GM11168 (cell line): ENCODE measurements around the gene GLE1.
"Not testable (repeated sequence)": the region's sequence is repeated elsewhere in the genome, so short reads cannot be mapped to it uniquely, and the experiment has no call there.

Source experiments
- in situ Hi-C: fragments of 300-500 bp; cut with MboI; formaldehyde crosslinking; loops from one replicate; pipeline ENCODE4 v1.12.0; 2022; ENCODE audit warnings: low sequenced_read_pairs; ENCODE audit not compliant: unreplicated experiment

GLE1 gene

GRCh38 chr9:128550770-128551656 lies 46.5 kb downstream of the GLE1 start:
- in situ Hi-C loops = no loop called here

GRCh38 chr9:128551657-128552152 lies 47.2 kb downstream of the GLE1 start:
- in situ Hi-C loops = no loop called here

DNA sequence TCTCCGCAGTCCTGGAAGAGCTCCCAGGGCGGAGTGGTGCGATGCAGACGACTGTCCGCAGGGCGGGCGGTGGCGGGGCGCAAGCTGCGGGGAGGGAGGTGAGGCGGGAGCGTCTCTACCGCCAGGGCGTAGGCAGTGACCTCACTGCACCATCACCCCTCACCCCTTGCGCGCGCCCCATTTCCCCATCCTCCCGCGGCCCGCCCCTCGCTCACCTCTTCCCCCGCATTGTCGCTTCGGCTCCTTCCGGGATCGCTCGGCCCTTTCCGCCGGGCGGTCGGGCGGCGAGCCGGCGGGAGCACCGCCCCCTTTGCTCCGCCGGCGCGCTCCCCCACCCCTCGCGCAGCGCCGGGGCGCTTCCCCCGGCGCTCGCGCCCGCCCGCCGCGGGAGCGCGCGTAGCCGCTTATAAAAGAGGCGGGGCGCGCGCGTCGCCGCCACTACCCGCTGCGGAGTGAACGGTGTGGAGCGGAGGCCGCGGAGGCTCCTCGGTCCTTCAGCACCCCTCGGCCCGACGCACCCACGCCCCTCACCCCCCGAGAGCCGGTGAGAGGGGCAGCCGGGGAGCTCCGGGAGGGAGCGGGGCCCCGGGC lies 47.7 kb downstream of the GLE1 start, which contains the start of gene SPTAN1:
Gene SPTAN1, plus strand, starts transcription at position 435 of the 591 bp plus-strand sequence. CDS start 14,154 bp downstream, outside the sequence.
- in situ Hi-C loops = no loop called here

GRCh38 chr9:128552744-128553440 lies 48.4 kb downstream of the GLE1 start:
- in situ Hi-C loops = no loop called here

DNA sequence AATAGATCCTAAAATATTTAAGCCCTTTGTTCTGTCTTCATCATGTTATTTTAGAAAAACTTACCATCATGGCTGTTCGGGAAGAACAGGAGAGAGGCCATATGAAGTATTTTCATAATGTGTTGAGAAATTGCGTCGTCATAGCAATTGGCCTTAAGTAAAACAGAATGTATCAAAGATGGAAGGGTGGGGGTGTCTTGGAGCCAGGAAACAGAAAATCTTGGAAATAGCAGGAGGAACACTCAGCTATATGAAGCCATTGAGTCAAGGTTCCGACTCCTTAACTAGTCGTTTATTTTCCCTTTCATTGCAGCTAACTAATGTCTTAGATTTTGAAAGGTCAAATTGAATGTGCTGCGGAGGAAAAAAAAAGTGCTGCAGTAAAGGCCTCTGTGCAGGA lies 49.2 kb downstream of the GLE1 start:
- in situ Hi-C loops = no loop called here

GRCh38 chr9:128554155-128554862 lies 49.8 kb downstream of the GLE1 start:
- in situ Hi-C loops = no loop called here

DNA sequence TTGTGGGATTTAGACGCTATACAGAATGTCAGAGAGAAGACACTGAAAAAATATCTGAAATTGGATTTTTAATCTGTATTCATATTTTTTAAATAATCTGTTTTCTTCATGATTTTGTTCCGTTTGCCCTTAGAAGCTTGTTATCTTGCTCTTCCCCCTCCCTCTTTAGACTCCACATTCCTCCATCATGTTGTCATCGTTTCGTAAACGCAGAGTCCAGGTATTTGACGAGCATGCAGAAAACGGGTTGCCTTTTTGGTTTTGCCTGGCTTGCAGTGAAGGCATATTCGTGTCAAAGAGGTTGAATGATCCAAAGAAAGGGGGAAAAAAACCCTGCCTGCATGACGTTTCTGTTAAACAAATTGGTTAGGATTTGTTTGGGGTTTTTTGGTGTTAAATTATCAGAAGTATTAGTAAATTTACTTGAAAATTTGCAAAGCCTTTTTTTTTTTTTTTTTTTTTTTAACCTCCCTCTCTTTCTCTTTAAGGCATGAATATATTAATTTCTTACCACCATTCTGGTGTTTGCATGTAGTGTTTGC lies 50.7 kb downstream of the GLE1 start:
- in situ Hi-C loops = no loop called here

- in situ Hi-C loops = no loop called here
Observed at GRCh38 chr9:128556276-128556675, 51.8 kb downstream of the GLE1 start.

DNA sequence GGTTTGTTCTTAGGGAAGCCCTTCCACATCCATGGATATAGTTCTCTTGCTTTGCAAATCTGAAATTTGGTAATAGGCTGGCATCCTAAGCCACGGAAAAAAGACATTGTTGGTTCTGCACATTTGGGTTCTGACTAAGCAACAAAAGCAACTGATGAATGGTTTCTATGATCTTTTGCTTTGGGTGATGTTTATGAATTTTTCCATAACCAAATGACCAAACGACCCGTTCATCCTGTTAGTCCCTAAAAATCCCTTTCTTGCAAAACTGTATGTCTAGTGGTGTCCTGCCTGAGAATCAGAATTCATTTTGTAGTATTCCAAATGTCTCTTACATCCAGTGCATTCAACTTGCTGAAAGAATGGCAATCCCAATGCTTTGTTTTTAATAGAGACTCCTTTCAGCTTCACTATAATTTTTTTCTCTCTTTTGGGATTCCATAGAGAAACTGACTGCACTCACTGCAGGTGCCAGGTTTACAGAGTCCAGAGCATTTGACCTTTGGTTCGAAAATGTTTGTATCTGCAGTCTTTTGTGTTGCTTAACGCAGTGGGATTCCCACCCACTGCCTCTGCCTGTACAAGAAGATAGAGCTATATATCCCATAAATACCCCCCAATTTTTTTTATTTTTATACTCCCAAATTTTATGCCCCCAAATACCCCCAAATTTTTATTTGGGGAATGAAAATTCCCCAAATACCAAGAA lies 52.6 kb downstream of the GLE1 start:
- in situ Hi-C loops = no loop called here

- in situ Hi-C loops = no loop called here
Observed at GRCh38 chr9:128558431-128559310, 54.2 kb downstream of the GLE1 start.

DNA sequence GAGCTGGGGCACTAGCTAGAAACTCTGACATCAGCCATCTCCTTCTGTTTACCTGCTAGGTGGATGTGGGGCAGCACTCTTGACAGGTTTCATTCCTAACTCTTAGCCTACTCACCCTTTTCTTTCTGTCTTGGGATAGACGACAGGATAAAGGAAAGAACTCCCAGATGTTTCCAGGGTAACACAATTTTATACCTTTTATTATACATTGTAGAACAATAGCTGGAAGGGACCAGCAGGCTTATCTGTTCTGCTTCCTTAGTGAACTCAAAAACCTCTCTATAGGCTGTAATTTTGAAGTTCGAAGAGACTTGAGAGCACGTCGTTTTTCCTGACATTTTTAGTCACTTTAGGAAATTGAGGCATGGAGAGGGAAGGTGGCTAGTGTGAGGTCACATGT lies 61.1 kb downstream of the GLE1 start:
- in situ Hi-C loops = no loop called here

DNA sequence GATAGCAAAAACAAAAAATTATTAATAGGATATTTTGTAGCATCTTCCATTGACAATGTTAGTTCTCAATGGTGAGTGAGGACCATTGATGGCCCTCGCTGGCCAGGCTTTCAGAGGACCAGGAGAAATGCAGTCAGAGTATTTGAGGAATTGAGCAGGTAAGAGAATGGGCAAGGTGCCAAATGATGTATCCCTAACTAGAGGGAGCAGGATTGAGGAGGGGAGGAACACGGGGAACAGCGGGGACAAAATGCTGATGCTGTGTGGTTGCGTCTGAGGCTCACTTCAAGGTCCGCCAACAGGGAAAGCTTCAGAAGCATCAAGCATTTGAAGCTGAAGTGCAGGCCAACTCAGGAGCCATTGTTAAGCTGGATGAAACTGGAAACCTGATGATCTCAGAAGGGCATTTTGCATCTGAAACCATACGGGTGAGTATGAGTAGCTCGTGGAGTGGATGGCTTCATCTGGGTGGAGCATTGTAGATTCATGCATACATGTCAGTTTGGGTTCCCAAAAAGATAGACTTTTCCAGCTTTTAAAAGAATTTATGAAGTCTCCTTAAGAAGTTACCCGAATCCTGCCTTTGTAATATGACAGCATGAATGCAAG lies 64.1 kb downstream of the GLE1 start:
- in situ Hi-C loops = no loop called here

DNA sequence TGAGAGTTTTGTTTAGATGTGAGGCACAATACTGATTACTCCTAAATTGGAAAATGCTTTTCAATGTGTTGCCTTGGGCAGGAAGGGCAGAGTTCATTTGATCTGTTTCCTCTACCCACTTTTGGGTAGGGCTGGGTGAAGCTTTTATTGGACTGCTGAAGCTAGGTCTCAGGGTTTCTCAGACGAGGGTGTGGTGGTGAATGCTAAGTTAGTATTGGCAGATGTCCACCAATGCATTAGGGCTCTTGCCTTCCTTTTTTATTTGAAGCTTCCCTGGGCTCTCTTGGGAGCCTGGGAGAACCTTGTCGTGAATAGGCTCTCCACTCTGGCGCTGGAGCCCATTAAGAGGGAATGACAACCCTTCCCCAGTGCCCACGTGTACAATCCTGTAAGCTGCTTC lies 71.0 kb downstream of the GLE1 start:
- in situ Hi-C loops = no loop called here

DNA sequence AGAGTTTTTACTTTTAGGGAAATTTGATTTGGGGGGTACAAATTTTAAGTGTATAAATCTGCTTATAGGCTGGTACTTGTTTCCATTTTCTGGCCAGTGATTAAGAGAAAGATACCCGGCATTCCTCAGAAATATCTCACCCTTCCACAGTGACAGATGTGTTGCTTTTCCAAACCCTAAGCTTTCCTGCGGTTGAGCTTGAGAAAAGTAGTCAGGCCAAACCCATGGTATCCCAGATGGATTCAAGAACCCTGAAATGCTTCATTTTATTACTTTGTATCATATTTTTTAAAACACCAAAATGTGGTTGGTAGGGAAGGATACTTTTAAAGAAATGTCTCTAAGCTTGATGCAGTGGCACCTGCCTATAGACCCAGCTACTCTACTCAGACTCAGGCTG lies 71.4 kb downstream of the GLE1 start:
- in situ Hi-C loops = no loop called here

- in situ Hi-C loops = no loop called here
Observed at GRCh38 chr9:128577206-128577605, 72.7 kb downstream of the GLE1 start.

GRCh38 chr9:128579194-128579593 lies 74.7 kb downstream of the GLE1 start:
- in situ Hi-C loops = no loop called here

- in situ Hi-C loops = no loop called here
Observed at GRCh38 chr9:128580731-128581130, 76.2 kb downstream of the GLE1 start.

DNA sequence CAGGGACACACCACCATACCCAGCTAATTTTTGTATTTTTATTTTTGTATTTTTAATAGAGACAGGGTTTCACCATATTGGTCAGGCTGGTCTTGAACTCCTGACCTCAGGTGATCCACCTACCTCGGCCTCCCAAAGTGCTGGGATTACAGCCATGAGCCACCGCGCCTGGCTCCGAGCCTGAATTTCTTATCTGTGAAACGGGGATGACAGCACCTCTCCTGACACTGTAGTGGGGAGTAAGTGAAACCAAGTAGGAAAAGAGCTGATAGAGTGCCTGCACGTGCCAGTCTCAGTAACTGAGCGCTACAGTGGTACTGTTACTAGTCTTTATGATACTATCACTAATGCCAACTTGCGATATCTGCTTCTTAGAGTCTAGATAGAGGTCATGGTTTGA lies 80.6 kb downstream of the GLE1 start:
- in situ Hi-C loops = not testable (repeated sequence)
